NCI-H1092 (cell line): Measurements from ENCODE around the gene MYO16.
"Not testable (repeated sequence)": the region's sequence is repeated elsewhere in the genome, so short reads cannot be mapped to it uniquely, and the experiment has no call there.

Experiments
- DNase-seq: peaks from one replicate; lab custom pipeline; 2025; lab: John Stamatoyannopoulos, UW

The MYO16 gene

GRCh38 chr13:109199280-109199679 is 569.9 kb downstream of the MYO16 start:
- no peak for DNase-seq

DNA sequence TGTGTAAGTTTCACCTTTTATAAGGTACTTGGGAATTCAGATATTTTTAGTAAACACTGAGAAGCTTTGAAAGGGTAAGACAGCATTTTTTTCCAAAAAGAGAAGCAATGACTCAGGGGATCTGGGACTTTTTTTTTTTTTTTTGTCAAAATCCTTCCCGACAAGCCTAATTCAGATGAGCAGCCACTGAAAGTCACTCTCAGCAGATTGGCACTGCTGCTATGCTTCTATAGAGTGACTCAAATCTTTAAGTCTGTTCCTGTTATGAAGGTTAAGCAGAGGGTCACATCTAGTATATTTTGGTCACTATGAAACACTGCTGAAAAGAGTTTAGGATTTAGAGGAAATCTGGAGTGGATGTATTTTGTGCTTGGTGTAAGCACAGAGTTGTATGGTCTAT is 571.1 kb downstream of the MYO16 start:
- no peak for DNase-seq

DNA sequence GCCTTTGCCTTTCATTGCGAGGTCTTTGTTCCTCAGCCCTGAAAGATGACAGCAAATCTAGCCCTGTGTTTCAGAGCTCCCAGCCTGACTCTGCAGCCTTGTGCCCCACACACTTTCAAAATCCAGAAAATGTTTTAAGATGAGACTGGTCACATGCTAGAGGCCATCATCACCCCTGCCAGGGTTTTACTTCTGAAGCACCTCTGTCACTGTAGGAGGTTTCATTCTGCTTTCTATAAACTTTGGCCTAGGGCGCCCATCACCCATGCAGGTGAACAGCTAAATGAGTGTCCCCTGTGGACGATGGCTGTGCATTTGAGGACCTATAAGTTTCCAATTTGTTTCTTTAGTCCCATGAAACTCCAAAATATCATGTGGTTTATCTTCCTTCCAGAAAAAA is 574.2 kb downstream of the MYO16 start:
- DNase-seq, result no peak

GRCh38 chr13:109204252-109204651 is 574.8 kb downstream of the MYO16 start:
- peak; percentile 30 for DNase-seq

DNA sequence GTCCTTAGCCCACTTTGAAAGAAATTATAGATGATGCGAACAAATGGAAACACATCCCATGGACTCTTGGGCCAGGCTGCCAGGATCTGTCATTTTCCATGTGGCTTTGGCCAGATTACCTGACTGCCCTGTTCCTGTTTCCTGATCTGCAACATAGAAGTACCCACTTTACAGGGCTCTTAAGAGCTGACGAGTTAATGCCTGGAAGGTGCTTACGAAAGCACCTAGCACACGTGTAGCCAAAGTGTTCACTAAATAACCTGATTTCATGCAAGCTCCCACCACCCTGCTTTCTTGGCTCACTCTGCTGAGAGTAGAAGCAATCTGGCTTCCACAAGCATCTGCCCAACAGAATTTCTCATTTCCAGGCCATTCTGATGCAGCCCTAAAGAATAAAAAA is 575.2 kb downstream of the MYO16 start:
- DNase-seq, result no peak

DNA sequence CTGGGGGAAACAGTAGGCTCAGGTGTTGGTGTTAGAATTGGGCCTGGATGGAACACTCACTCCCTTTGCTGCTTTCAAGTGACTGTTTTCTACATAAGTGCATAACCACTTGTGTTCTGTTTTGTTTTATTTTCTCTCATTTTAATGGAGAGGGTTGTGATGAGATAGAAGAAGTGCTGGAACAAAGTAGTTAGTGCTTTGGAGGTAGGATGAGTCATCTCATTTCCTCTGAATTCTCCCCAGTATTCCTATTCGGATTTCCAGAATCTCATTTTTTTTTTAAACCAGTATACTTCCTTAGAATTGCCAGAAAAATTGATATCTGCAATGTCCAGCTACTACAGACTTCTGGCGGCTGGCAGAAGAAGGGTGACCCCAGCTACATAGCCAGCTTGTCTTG is 575.9 kb downstream of the MYO16 start:
- DNase-seq, result no peak

- no peak for DNase-seq
Observed at GRCh38 chr13:109206616-109207015, 577.2 kb downstream of the MYO16 start.

DNA sequence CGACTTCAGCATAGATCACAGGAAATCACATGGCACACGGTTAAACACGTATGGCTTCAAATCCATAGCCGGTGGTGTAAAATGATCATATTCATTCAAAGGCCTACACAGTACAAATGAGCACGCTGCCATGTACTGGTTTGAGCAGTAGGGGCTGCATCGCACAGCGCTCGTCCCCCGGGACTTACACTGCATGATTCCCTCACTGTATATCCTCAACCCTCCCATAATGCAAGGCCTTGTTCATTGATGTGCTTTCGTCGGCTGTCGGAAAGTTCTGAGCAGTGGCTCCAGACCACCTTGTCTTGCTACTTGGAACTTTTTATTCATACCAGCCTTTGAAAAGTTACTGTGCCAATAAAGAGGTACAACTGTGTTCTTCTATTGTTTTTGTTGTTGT is 578.2 kb downstream of the MYO16 start:
- no peak for DNase-seq

- no peak for DNase-seq
Observed at GRCh38 chr13:109208522-109208921, 579.1 kb downstream of the MYO16 start.

- no peak for DNase-seq
Observed at GRCh38 chr13:109209526-109209925, 580.1 kb downstream of the MYO16 start.

GRCh38 chr13:109211616-109212015 is 582.2 kb downstream of the MYO16 start:
- DNase-seq, result no peak

- DNase-seq, result no peak
Observed at GRCh38 chr13:109212650-109213049, 583.2 kb downstream of the MYO16 start.

GRCh38 chr13:109213714-109214113 is 584.3 kb downstream of the MYO16 start:
- DNase-seq, result no peak

- DNase-seq, result no peak
Observed at GRCh38 chr13:109214393-109214792, 585.0 kb downstream of the MYO16 start.

DNA sequence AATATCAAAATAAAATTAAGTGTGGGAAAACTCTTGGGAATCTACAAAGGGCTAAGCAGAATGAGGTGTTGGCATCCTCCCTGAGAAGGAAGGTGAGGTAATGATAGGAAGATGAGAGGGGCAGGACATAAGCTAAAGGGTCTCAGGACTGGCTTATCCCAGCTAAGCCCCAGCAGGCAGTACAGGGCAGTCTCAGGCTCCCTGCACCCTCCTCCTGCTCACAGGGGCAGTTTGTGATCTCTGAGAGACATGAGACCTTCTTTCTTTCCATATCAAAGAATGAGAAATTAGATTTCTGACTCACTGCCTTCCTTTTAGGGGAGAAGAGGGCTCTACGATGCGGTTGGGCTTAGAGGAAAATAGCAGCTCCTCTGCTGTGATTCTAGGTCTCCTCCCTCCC is 586.0 kb downstream of the MYO16 start:
- DNase-seq, result no peak

DNA sequence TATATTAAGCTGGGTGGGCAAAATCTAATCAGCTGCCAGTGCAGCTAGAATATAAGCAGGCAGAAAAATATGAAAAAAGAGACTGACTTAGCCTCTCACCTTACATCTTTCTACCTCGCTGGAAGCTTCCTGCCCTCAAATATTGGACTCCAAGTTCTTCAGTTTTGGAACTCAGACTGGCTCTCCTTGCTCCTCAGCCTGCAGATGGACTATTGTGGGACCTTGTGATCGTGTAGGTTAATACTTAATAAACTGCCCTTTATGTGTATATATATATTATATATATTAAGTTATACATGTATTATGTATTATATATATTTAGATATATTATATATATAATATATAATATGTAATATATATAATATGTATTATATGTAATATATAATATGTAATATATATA is 588.1 kb downstream of the MYO16 start:
- not testable (repeated sequence) for DNase-seq

GRCh38 chr13:109220631-109221030 is 591.2 kb downstream of the MYO16 start:
- no peak for DNase-seq

GRCh38 chr13:109224033-109224432 is 594.6 kb downstream of the MYO16 start:
- no peak for DNase-seq

DNA sequence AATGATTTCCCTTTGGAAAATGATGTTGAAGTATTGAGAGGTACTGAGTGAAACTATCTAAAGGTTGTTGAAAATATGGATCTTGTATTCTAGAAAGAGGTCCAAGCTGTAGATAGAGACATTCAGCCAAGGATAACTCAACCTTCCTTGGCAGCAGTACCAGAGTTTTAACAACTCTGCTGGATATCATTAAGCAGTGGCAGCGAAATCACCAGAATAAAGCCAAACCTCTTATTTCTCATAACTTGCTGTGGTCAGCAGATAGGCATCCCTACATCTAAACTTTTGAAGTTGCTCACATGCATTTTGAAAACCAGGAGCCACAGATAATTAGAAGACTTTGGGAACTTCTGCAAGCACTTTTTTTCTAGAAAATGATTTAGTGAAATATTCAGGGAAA is 597.2 kb downstream of the MYO16 start:
- no peak for DNase-seq

GRCh38 chr13:109227344-109227940 is 598.0 kb downstream of the MYO16 start:
- no peak for DNase-seq

GRCh38 chr13:109228211-109228610 is 598.8 kb downstream of the MYO16 start:
- DNase-seq, result no peak

DNA sequence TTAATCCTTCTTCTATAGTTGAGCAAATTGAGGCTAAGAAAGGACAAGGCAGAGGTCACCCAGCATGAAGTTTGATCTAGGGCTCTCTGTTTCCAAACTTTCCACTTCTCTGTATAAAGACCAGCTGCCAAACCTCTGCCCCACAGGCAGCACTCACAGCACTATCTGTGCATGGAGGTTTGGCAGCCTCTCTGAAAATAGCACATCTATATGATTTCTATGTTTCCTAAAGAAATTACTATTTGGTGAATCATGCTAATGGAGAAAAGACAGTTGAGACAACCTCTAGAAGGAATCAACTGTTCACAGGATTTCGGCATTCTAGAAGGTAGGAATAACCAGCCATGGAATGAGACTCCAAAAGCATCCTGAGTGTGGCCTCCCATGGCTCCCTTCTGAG is 602.5 kb downstream of the MYO16 start:
- no peak for DNase-seq

DNA sequence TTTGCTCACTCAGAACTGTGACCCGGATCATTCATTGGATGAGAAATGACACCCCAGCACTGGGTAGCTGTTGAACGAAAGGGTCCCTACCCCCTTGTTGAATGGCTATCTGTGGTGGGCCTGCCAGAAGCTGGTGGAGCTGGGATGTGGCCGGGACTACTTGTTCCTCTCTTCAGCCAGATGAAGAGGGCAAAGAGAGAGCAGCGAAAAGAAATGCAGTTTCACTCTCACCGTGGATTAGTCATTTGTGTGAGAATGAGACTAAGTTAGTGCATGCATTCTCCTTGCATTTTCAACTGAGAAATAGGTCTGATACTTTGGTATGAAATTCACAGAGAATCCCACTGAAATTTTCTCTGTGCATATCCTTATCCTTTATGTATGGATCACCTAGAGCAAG is 603.9 kb downstream of the MYO16 start:
- DNase-seq, result no peak

DNA sequence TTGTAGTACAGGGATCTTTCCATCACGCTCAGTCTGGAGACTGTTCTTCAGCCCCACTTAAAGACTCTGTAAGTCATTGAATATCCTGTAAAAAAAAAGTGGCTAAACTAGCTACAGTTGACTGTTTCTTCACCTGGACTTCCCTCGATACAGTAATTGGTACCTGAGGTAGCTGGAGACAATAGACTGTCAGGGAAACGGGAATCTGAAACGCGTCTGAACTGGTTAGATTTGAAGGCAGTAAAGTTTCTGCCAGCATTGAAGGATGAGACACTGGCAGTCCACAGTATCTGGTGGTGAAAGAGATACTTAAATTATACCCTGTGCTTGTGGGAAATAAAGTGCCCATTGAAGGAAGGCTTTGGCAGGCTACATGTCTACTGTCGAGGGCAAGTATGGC is 606.5 kb downstream of the MYO16 start:
- no peak for DNase-seq

DNA sequence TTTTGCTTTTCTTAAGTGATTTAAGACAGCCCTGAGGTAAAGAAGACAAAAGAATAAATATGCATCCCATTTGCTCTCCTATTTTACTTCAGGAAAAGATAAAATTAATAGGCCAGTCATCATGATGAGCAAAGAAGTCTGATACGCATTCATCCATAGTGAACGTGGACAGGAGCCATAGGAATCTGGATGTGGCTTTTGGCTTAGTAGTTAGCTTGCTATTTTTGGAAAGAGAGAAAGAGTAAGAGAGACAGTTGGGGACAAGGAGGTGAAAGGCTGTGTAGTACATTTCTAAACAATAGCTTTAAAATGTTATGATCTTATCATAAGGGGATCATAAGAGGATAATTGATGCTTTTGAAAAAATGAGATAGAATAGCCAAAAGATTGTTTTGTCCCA is 611.7 kb downstream of the MYO16 start:
- no peak for DNase-seq
